Activated naive CD8-positive, alpha-beta T cell treated with anti-CD3 and anti-CD28 coated beads for 36 hours (primary cell): Measurements from ENCODE around the gene RPA1. TPM values are rescaled to one million over a fixed set of nuclear protein-coding genes. Genes with fewer than 3 reads are reported as not detected.
A peak's percentile ranks its signal among the peaks of the same experiment; 100 is the strongest.
"Not testable (repeated sequence)": the region's sequence is repeated elsewhere in the genome, so short reads cannot be mapped to it uniquely, and the experiment has no call there.

Experiments used
- DNase-seq: peaks from one replicate; pipeline ENCODE4 v3.0.0; 2021
- H3K27ac Mint-ChIP-seq: one replicate; pipeline ENCODE4 v1.8.0; 2022; ENCODE audit warnings: mild to moderate bottlenecking, moderate library complexity, mixed read lengths
- H3K27me3 Mint-ChIP-seq: one replicate; pipeline ENCODE4 v1.8.0; 2022; ENCODE audit warnings: mild to moderate bottlenecking, mixed read lengths
- H3K36me3 Mint-ChIP-seq: one replicate; pipeline ENCODE4 v1.8.0; 2021; ENCODE audit warnings: mild to moderate bottlenecking, mixed read lengths
- H3K4me1 Mint-ChIP-seq: one replicate; pipeline ENCODE4 v1.8.0; 2021; ENCODE audit warnings: mixed read lengths
- H3K4me3 Mint-ChIP-seq: one replicate; pipeline ENCODE4 v1.8.0; 2022; ENCODE audit warnings: mild to moderate bottlenecking, moderate library complexity, mixed read lengths
- H3K9me3 Mint-ChIP-seq: one replicate; pipeline ENCODE4 v1.8.0; 2022; ENCODE audit warnings: mixed read lengths
- total RNA-seq, 2 experiments: library from RNA; stranded (reverse); gene quantifications; one replicate each; pipeline ENCODE4 v1.2.3, GENCODE V29; 2021

RPA1 gene
- total RNA-seq, 2 experiments from 2014 or later = 207 to 217 TPM

- Mint-ChIP-seq H3K27me3 (no peaks in the 10 kb centered on the region), H3K27ac (no peak overlapping the region)
Observed at GRCh38 chr17:1853698-1854097, 23.9 kb downstream of the RPA1 start.

GRCh38 chr17:1856462-1856861, 26.7 kb downstream of the RPA1 start:
- H3K27ac Mint-ChIP-seq, DNase-seq, H3K9me3 Mint-ChIP-seq, H3K27me3 Mint-ChIP-seq, H3K4me3 Mint-ChIP-seq, H3K4me1 Mint-ChIP-seq: not testable (repeated sequence)
- peaks cover 25% of the 10 kb centered on the region for H3K36me3 Mint-ChIP-seq

More at GRCh38 chr17:1853698-1854097, 23.9 kb downstream of the RPA1 start:
- Mint-ChIP-seq H3K9me3 (no peaks in the 10 kb centered on the region), H3K36me3 (peaks cover 15% of the 10 kb centered on the region), H3K4me1 (peaks cover 5% of the 10 kb centered on the region), H3K4me3 (no peak overlapping the region)
- no peak for DNase-seq

GRCh38 chr17:1860978-1861377, 31.2 kb downstream of the RPA1 start:
- no peak for DNase-seq
- peaks cover 4% of the 10 kb centered on the region for H3K4me1 Mint-ChIP-seq
- no peaks in the 10 kb centered on the region for H3K27me3 Mint-ChIP-seq
- H3K4me3 Mint-ChIP-seq = no peak overlapping the region
- H3K27ac Mint-ChIP-seq = peak overlapping the region; percentile 25
- H3K9me3 Mint-ChIP-seq = no peaks in the 10 kb centered on the region
- H3K36me3 Mint-ChIP-seq = peaks cover 14% of the 10 kb centered on the region

DNA sequence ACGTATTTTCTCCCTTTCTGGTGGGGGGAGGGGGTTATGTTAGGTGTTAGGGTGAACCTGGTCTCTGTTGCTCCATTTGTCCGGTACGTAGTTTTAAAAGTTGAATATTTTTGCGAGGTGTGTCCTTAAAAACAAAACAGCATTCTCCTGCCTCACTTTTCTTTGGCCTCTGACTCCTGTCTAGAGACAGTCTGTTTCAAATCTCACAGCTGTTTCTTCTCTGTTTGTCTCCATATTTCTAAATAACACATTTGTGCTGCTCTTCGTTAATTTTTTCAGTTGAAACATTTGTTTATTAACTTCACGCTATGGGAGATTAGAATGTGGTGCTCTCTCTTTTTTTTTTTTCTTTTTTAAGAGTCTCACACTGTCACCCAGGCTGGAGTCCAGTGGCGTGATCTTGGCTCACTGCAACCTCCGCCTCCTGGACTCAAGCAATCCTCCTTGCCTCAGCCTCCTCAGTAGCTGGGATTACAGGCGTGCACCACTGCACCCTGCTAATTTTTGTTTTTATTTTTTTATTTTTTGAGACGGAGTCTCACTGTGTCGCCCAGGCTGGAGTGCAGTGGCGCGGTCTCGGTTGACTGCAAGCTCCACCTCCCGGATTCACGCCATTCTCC, 31.7 kb downstream of the RPA1 start:
- DNase-seq = no peak
- H3K27ac Mint-ChIP-seq = peak overlapping the region; percentile 25
- H3K4me3 Mint-ChIP-seq = no peak overlapping the region
- H3K27me3 Mint-ChIP-seq = no peaks in the 10 kb centered on the region
- peaks cover 4% of the 10 kb centered on the region for H3K4me1 Mint-ChIP-seq
- peaks cover 14% of the 10 kb centered on the region for H3K36me3 Mint-ChIP-seq
- H3K9me3 Mint-ChIP-seq = no peaks in the 10 kb centered on the region

- Mint-ChIP-seq H3K4me3 (no peak overlapping the region), H3K36me3 (peaks cover 18% of the 10 kb centered on the region), H3K27me3 (no peaks in the 10 kb centered on the region), H3K9me3 (no peaks in the 10 kb centered on the region), H3K4me1 (peaks cover 15% of the 10 kb centered on the region), H3K27ac (no peak overlapping the region)
- DNase-seq = peak; percentile 43
Observed at GRCh38 chr17:1865252-1866037, 35.6 kb downstream of the RPA1 start.

DNA sequence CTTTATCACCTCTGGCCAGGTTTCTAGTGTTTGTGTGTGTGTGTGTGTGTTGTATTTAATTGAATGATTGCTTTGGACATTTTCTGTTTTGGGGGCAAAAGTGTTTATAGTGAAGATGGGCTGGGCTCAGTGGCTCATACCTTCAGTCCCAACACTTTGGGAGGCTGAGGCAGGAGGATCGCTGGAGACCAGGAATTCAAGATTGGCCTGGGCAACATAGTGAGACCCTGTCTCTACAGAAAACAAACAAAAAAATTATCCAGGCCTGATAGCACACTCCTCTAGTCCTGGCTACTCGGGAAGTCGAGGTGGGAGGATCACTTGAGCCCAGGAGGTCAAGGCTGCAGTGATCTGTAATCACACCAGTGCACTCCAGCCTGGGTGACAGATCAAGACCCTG, 37.5 kb downstream of the RPA1 start:
- Mint-ChIP-seq H3K9me3 (no peaks in the 10 kb centered on the region), H3K4me1 (peaks cover 33% of the 10 kb centered on the region), H3K36me3 (peaks cover 24% of the 10 kb centered on the region), H3K4me3 (no peak overlapping the region), H3K27me3 (no peaks in the 10 kb centered on the region), H3K27ac (no peak overlapping the region)
- no peak for DNase-seq

- H3K9me3 Mint-ChIP-seq = no peaks in the 10 kb centered on the region
- no peak for DNase-seq
- H3K4me1 Mint-ChIP-seq = peaks cover 40% of the 10 kb centered on the region
- no peaks in the 10 kb centered on the region for H3K27me3 Mint-ChIP-seq
- H3K36me3 Mint-ChIP-seq = peaks cover 31% of the 10 kb centered on the region
- no peak overlapping the region for H3K4me3 Mint-ChIP-seq
- H3K27ac Mint-ChIP-seq = no peak overlapping the region
Observed at GRCh38 chr17:1868090-1868489, 38.3 kb downstream of the RPA1 start.

GRCh38 chr17:1870592-1870991, 40.8 kb downstream of the RPA1 start:
- no peak for DNase-seq
- peak overlapping the region; percentile 62 for H3K4me3 Mint-ChIP-seq
- H3K36me3 Mint-ChIP-seq = peaks cover 51% of the 10 kb centered on the region
- H3K4me1 Mint-ChIP-seq = peaks cover 43% of the 10 kb centered on the region
- peak overlapping the region; percentile 96 for H3K27ac Mint-ChIP-seq
- H3K27me3 Mint-ChIP-seq = no peaks in the 10 kb centered on the region
- no peaks in the 10 kb centered on the region for H3K9me3 Mint-ChIP-seq

DNA sequence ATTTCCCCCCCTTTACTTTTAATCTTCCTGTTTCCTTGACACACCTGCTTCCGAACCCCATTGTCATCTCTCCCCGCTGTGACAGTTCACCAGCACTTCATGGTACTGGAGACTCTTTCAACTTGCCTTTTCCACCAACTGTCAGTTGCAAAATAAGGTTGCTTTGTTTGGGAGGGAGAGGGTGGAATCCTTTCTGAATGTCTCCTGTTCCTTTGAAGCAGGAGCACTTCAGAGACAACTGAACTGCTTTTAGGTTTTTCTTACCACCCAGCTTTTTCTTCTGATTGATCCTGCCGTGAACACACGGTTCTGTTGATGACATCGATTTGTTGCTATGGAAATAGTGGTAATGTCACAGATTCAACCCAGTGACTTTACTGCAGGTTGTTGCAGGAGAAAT, 42.0 kb downstream of the RPA1 start:
- Mint-ChIP-seq H3K27ac (peak overlapping the region; percentile 96), H3K36me3 (peaks cover 56% of the 10 kb centered on the region), H3K27me3 (no peaks in the 10 kb centered on the region), H3K4me3 (peak overlapping the region; percentile 62), H3K4me1 (peaks cover 43% of the 10 kb centered on the region), H3K9me3 (no peaks in the 10 kb centered on the region)
- no peak for DNase-seq

GRCh38 chr17:1872254-1872653, 42.4 kb downstream of the RPA1 start:
- no peaks in the 10 kb centered on the region for H3K9me3 Mint-ChIP-seq
- H3K36me3 Mint-ChIP-seq = peaks cover 59% of the 10 kb centered on the region
- peak overlapping the region; percentile 96 for H3K27ac Mint-ChIP-seq
- no peaks in the 10 kb centered on the region for H3K27me3 Mint-ChIP-seq
- DNase-seq = no peak
- H3K4me3 Mint-ChIP-seq = peak overlapping the region; percentile 62
- peaks cover 43% of the 10 kb centered on the region for H3K4me1 Mint-ChIP-seq

DNA sequence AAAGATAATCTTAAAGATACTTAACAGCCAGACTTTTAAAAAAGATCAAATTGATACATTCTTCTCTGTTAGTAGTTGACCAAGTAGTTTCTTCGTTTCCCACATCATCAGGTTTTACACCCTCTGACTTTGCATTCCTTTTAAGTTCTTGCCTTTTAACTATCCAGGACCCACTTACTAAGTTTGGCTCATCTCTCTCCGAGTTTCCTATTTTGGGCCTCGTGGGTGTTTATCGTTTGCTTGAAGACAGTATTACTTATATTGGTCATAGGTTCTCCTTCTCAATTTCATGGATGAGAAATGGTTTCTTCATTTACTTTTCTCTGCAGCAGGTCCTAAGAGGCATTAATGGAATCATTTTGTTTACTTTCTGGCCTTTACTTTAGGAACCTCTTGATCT, 43.2 kb downstream of the RPA1 start:
- peaks cover 60% of the 10 kb centered on the region for H3K36me3 Mint-ChIP-seq
- H3K4me1 Mint-ChIP-seq = peaks cover 43% of the 10 kb centered on the region
- H3K27me3 Mint-ChIP-seq = no peaks in the 10 kb centered on the region
- DNase-seq = no peak
- H3K9me3 Mint-ChIP-seq = no peaks in the 10 kb centered on the region
- peak overlapping the region; percentile 58 for H3K4me3 Mint-ChIP-seq
- H3K27ac Mint-ChIP-seq = peak overlapping the region; percentile 96

DNA sequence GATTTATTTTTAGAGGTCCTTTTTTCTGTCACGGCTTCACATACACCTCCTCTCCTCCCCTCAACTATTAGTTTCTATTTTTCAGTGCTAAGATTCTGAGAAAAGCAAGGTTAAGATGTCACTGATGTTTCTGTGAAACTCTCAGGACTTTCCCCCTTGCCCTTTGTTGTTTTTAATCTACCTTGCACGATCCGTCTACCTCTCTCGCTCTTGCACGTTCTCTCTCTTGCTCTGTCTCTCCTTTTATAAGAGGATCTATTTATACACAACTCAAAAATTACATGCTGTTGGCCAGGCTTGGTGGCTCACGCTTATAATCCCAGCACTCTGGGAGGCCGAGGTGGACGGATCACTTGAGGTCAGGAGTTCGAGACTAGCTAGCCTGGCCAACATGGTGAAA, 43.6 kb downstream of the RPA1 start:
- Mint-ChIP-seq H3K4me1 (peaks cover 43% of the 10 kb centered on the region), H3K27ac (peak overlapping the region; percentile 96), H3K9me3 (no peaks in the 10 kb centered on the region), H3K36me3 (peaks cover 59% of the 10 kb centered on the region), H3K27me3 (no peaks in the 10 kb centered on the region), H3K4me3 (peak overlapping the region; percentile 58)
- DNase-seq = no peak

DNA sequence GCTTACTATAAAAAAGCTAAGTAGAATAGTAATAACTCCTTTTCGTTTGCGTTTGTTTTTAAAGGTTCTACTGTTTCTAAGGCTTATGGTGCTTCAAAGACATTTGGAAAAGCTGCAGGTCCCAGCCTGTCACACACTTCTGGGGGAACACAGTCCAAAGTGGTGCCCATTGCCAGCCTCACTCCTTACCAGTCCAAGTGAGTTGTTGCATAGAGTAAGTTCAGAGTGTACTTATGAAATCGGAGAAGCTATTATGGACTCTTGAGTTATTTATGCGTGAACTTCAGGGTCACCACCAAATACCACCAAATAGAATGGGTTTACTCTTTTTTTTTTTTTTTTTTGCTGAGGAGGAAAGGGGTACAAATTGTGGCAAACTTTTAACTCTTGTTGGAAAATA, 45.8 kb downstream of the RPA1 start:
- Mint-ChIP-seq H3K27me3 (no peaks in the 10 kb centered on the region), H3K4me1 (peaks cover 30% of the 10 kb centered on the region), H3K9me3 (no peaks in the 10 kb centered on the region), H3K27ac (no peak overlapping the region), H3K36me3 (peaks cover 58% of the 10 kb centered on the region), H3K4me3 (no peak overlapping the region)
- no peak for DNase-seq

DNA sequence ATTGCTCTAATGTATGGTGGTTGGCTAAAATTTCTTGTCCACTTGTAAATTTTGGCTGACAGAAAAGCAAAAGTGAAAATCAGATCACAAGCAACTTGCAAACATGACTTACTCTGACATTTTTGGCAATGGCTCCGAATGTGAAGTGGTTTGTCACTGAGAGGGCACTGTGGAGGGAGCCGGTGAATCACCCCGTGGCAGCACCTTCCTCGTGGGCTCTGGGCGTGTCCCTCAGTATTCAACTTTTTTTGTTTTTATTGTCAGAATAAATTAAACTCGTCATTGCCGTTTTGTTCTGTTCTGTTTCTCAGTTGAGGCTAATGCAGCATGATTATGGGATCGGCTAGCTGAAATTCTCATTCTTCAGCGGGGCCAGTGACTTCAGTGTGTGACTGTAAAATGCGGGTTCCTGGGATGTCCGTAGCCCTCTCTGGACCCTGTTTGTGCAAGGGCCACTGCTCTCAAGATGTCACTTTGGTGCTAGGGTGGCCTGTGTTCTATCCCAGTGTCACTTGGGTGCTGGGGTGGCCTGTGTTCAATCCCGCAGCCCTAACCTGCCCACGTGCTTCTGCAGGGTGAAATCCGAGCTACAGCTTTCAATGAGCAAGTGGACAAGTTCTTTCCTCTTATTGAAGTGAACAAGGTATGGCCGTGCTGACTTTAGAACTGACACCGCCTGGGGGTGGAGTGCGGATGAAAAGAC, 48.8 kb downstream of the RPA1 start:
- Mint-ChIP-seq H3K36me3 (peaks cover 37% of the 10 kb centered on the region), H3K4me1 (peaks cover 2% of the 10 kb centered on the region), H3K27ac (no peak overlapping the region)

DNA sequence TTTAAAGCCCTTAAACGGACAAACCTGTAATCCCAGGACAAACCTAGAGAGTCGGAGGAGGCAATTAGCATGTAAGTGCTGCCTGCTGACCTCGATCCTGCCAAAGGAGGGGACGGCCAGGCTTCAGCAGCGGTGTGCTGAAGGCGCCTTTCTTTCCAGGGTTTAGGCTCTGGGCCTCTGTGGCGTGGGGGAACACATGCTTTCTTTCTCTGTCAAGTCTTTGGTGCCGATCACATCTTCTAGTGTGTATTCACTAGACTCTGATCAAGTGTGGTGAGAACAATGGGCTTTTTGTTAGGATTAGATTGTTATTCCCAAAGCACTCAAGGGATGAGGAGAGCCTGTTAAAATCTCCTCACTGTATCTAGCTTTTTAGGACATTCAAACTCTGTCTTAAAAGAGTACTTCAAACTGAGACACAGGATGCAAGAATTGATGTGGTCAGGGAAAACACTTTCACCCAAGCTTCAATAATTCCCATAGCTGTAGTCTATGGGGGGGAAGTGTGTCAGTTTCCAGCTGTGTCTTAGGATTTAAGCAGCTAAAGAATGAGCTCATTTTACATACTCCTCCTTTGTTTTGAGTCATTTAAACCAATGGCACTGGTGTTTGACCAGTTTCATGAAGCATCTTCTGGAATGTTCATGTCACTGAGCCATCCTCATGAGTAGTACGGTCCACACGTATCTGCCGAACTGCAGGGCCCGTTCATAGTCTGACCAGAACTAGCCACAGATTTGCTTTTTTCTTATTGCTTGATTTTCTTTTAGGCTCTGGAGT, 51.2 kb downstream of the RPA1 start:
- H3K4me3 Mint-ChIP-seq = no peak overlapping the region
- DNase-seq = no peak
- no peaks in the 10 kb centered on the region for H3K27me3 Mint-ChIP-seq
- no peak overlapping the region for H3K27ac Mint-ChIP-seq
- no peaks in the 10 kb centered on the region for H3K9me3 Mint-ChIP-seq
- H3K4me1 Mint-ChIP-seq = no peaks in the 10 kb centered on the region
- H3K36me3 Mint-ChIP-seq = peaks cover 34% of the 10 kb centered on the region

More for the DNA sequence above, 48.8 kb downstream of the RPA1 start:
- H3K4me3 Mint-ChIP-seq = no peak overlapping the region
- no peak for DNase-seq
- no peaks in the 10 kb centered on the region for H3K9me3 Mint-ChIP-seq
- H3K27me3 Mint-ChIP-seq = no peaks in the 10 kb centered on the region
